ENCODE data around the gene ZC3H6.

Gene ZC3H6

GRCh38 chr2:112257575-112257974, 17.8 kb upstream of the ZC3H6 start:
- no peak for TF ChIP-seq CTCF (IDR thresholded peaks at IDR 0.05; ENCODE audit: low read depth, low read length)
- peak; percentile 17 for DNase-seq (ENCODE audit: low read depth, low spot score)
- in situ Hi-C loops (cut with HindIII; ENCODE audit: low sequenced_read_pairs) = no loop called here
- no peak overlapping the region for H3K4me3 ChIP-seq (ENCODE audit: low read depth, low read length)

GRCh38 chr2:112259509-112260294, 15.7 kb upstream of the ZC3H6 start:
- TF ChIP-seq CTCF (IDR thresholded peaks at IDR 0.05; ENCODE audit: low read depth, low read length) = peak; percentile 99
- in situ Hi-C loops (cut with HindIII; ENCODE audit: low sequenced_read_pairs) = no loop called here
- no peak overlapping the region for H3K4me3 ChIP-seq (ENCODE audit: low read depth, low read length)
- DNase-seq (ENCODE audit: low read depth, low spot score) = peak; percentile 74

GRCh38 chr2:112260295-112260625, 15.1 kb upstream of the ZC3H6 start:
- no peak for DNase-seq (ENCODE audit: low read depth, low spot score)
- TF ChIP-seq CTCF (IDR thresholded peaks at IDR 0.05; ENCODE audit: low read depth, low read length) = no peak
- no peak overlapping the region for H3K4me3 ChIP-seq (ENCODE audit: low read depth, low read length)
- in situ Hi-C loops (cut with HindIII; ENCODE audit: low sequenced_read_pairs) = no loop called here

- no peak for TF ChIP-seq CTCF (IDR thresholded peaks at IDR 0.05; ENCODE audit: low read depth, low read length)
- H3K4me3 ChIP-seq (ENCODE audit: low read depth, low read length) = no peak overlapping the region
- DNase-seq (ENCODE audit: low read depth, low spot score) = no peak
- in situ Hi-C loops (cut with HindIII; ENCODE audit: low sequenced_read_pairs) = no loop called here
Measured at GRCh38 chr2:112262876-112263275, 12.5 kb upstream of the ZC3H6 start.

GRCh38 chr2:112268547-112268946, 6.8 kb upstream of the ZC3H6 start:
- H3K4me3 ChIP-seq (ENCODE audit: low read depth, low read length) = no peak overlapping the region
- in situ Hi-C loops (cut with HindIII; ENCODE audit: low sequenced_read_pairs) = no loop called here
- DNase-seq (ENCODE audit: low read depth, low spot score) = no peak
- no peak for TF ChIP-seq CTCF (IDR thresholded peaks at IDR 0.05; ENCODE audit: low read depth, low read length)

- TF ChIP-seq CTCF (IDR thresholded peaks at IDR 0.05; ENCODE audit: low read depth, low read length) = no peak
- DNase-seq (ENCODE audit: low read depth, low spot score) = no peak
- H3K4me3 ChIP-seq (ENCODE audit: low read depth, low read length) = no peak overlapping the region
- in situ Hi-C loops (cut with HindIII; ENCODE audit: low sequenced_read_pairs) = no loop called here
Measured at GRCh38 chr2:112272669-112273068, 2.7 kb upstream of the ZC3H6 start.

Data from astrocyte of the spinal cord (primary cell).